GM08714 (cell line): ENCODE measurements around the gene MICAL3.

Experiments
- H3K4me3 ChIP-seq: fragments of 200-500 bp; sonication (Bioruptor generic); 2 replicates; pipeline ENCODE4 v1.5.1; 2014; ENCODE audit warnings: mild to moderate bottlenecking, low read length, inconsistent platforms
- ZNF274 ChIP-seq: IDR thresholded peaks from 2 replicates; pipeline ENCODE4 v1.6.1; 2012; ENCODE audit warnings: mild to moderate bottlenecking, low read depth, low read length

Gene MICAL3

GRCh38 chr22:17802822-17803221 is 221.5 kb downstream of the MICAL3 start:
- no peak for TF ChIP-seq ZNF274
- no peak overlapping the region for H3K4me3 ChIP-seq

GRCh38 chr22:17802411-17802810 is 221.9 kb downstream of the MICAL3 start:
- TF ChIP-seq ZNF274: no peak
- no peak overlapping the region for H3K4me3 ChIP-seq

GRCh38 chr22:17797721-17798559 is 226.4 kb downstream of the MICAL3 start:
- peak overlapping the region; percentile 45; the same call in 1 of the 2 replicates for H3K4me3 ChIP-seq
- no peak for TF ChIP-seq ZNF274

GRCh38 chr22:17796695-17797094 is 227.7 kb downstream of the MICAL3 start:
- H3K4me3 ChIP-seq: peak overlapping the region; percentile 45; the same call in 1 of the 2 replicates
- TF ChIP-seq ZNF274: no peak

GRCh38 chr22:17795661-17796548 is 228.5 kb downstream of the MICAL3 start:
- H3K4me3 ChIP-seq: peak overlapping the region; percentile 45; the same call in 1 of the 2 replicates

GRCh38 chr22:17794726-17795542 is 229.4 kb downstream of the MICAL3 start:
- no peak overlapping the region for H3K4me3 ChIP-seq
- no peak for TF ChIP-seq ZNF274

More at GRCh38 chr22:17795661-17796548, 228.5 kb downstream of the MICAL3 start:
- TF ChIP-seq ZNF274: no peak

- H3K4me3 ChIP-seq: no peak overlapping the region
- TF ChIP-seq ZNF274: no peak
Observed at GRCh38 chr22:17792854-17793434, 231.4 kb downstream of the MICAL3 start.

GRCh38 chr22:17792299-17792698 is 232.1 kb downstream of the MICAL3 start:
- TF ChIP-seq ZNF274: no peak
- H3K4me3 ChIP-seq: no peak overlapping the region

GRCh38 chr22:17791196-17791595 is 233.2 kb downstream of the MICAL3 start:
- no peak overlapping the region for H3K4me3 ChIP-seq
- no peak for TF ChIP-seq ZNF274

- H3K4me3 ChIP-seq: no peak overlapping the region
- TF ChIP-seq ZNF274: no peak
Observed at GRCh38 chr22:17789379-17790200, 234.8 kb downstream of the MICAL3 start.

GRCh38 chr22:17788528-17789378 is 235.6 kb downstream of the MICAL3 start:
- no peak for TF ChIP-seq ZNF274
- no peak overlapping the region for H3K4me3 ChIP-seq

GRCh38 chr22:17787716-17788330 is 236.5 kb downstream of the MICAL3 start:
- no peak for TF ChIP-seq ZNF274

More at GRCh38 chr22:17787716-17788330, 236.5 kb downstream of the MICAL3 start:
- H3K4me3 ChIP-seq: no peak overlapping the region
